Astrocyte (in vitro differentiated cells and primary cell): ENCODE results near the gene EFCAB9. TPM values are rescaled to one million over a fixed set of nuclear protein-coding genes. Genes with fewer than 3 reads are reported as not detected.

Source experiments
- DNase-seq: peaks from one replicate; pipeline ENCODE4 v3.0.0-alpha.2; 2010; ENCODE audit warnings: low read depth
- FAIRE-seq: peaks from 2 replicates; lab custom pipeline; 2011; peaks lifted over from hg19 to GRCh38; lab: Jason Lieb, UNC
- H2AFZ ChIP-seq: 2 replicates; pipeline ENCODE4 v1.6.0; 2012; ENCODE audit warnings: low read depth, low read length, inconsistent platforms
- H3K27ac ChIP-seq: 2 replicates; pipeline ENCODE4 v1.5.1; 2011; ENCODE audit warnings: low read depth, low read length, inconsistent platforms
- H3K27me3 ChIP-seq: 2 replicates; pipeline ENCODE4 v1.6.0; 2011; ENCODE audit warnings: low read length, inconsistent platforms; ENCODE audit not compliant: insufficient read depth
- H3K36me3 ChIP-seq: 2 replicates; pipeline ENCODE4 v1.5.1; 2011; ENCODE audit warnings: low read length, inconsistent platforms; ENCODE audit not compliant: insufficient read depth
- H3K4me1 ChIP-seq: 2 replicates; pipeline ENCODE4 v1.5.1; 2011; ENCODE audit warnings: low read length, inconsistent platforms; ENCODE audit not compliant: insufficient read depth
- H3K4me2 ChIP-seq: 2 replicates; pipeline ENCODE4 v1.6.0; 2012; ENCODE audit warnings: low read length, inconsistent platforms
- H3K4me3 ChIP-seq: 2 replicates; pipeline ENCODE4 v1.5.1; 2011; ENCODE audit warnings: low read depth, mild to moderate bottlenecking, low read length, inconsistent platforms; ENCODE audit not compliant: insufficient read depth
- H3K79me2 ChIP-seq: 2 replicates; pipeline ENCODE4 v1.6.0; 2012; ENCODE audit warnings: mild to moderate bottlenecking, low read length, inconsistent platforms; ENCODE audit not compliant: insufficient read depth
- H3K9ac ChIP-seq: 2 replicates; pipeline ENCODE4 v1.6.0; 2012; ENCODE audit warnings: mild to moderate bottlenecking, low read length, inconsistent platforms
- H3K9me3 ChIP-seq: 2 replicates; pipeline ENCODE4 v1.5.1; 2012; ENCODE audit warnings: low read depth, mild to moderate bottlenecking, low read length, inconsistent platforms; ENCODE audit not compliant: insufficient read depth
- H4K20me1 ChIP-seq: 2 replicates; pipeline ENCODE4 v1.6.0; 2012; ENCODE audit warnings: low read length, inconsistent platforms; ENCODE audit not compliant: insufficient read depth
- H3K27ac Mint-ChIP-seq: one replicate; pipeline ENCODE4 v1.8.0; 2021; ENCODE audit warnings: mild to moderate bottlenecking, mixed read lengths; ENCODE audit not compliant: unreplicated experiment
- H3K27me3 Mint-ChIP-seq: one replicate; pipeline ENCODE4 v1.8.0; 2021; ENCODE audit warnings: low read depth, mixed read lengths; ENCODE audit not compliant: unreplicated experiment
- H3K36me3 Mint-ChIP-seq: one replicate; pipeline ENCODE4 v1.8.0; 2021; ENCODE audit warnings: low read depth, mixed read lengths; ENCODE audit not compliant: unreplicated experiment
- H3K4me1 Mint-ChIP-seq: one replicate; pipeline ENCODE4 v1.8.0; 2021; ENCODE audit warnings: low read depth, mixed read lengths; ENCODE audit not compliant: unreplicated experiment
- H3K4me3 Mint-ChIP-seq: one replicate; pipeline ENCODE4 v1.8.0; 2021; ENCODE audit warnings: mild to moderate bottlenecking, moderate library complexity, mixed read lengths; ENCODE audit not compliant: unreplicated experiment
- H3K9me3 Mint-ChIP-seq: one replicate; pipeline ENCODE4 v1.8.0; 2021; ENCODE audit warnings: mild to moderate bottlenecking, mixed read lengths; ENCODE audit not compliant: unreplicated experiment
- EZH2 ChIP-seq: IDR thresholded peaks from 2 replicates; pipeline ENCODE4 v1.6.1; 2012; ENCODE audit warnings: mild to moderate bottlenecking, low read length, inconsistent platforms; ENCODE audit not compliant: insufficient read depth
- total RNA-seq: library from RNA; stranded (reverse); gene quantifications from 2 replicates; pipeline ENCODE4 v1.2.1, GENCODE V29; 2021
- TF ChIP-seq, protein P1 (sequence below): IDR thresholded peaks from 2 replicates; pipeline ENCODE4 v1.5.1; 2011; ENCODE audit warnings: low read depth, mild to moderate bottlenecking, inconsistent platforms, low read length, moderate library complexity; ENCODE audit not compliant: insufficient read depth

EFCAB9 gene
- total RNA-seq, 1 donor from 2014 or later: not detected

GRCh38 chr5:172188893-172189692 is 4.9 kb upstream of the EFCAB9 start:
- Histone ChIP-seq H3K4me3 (peak overlapping the region; percentile 88), H3K36me3 (no peaks in the 10 kb centered on the region), H3K79me2 (peaks cover 32% of the 10 kb centered on the region), H3K4me2 (peak overlapping the region; percentile 96), H3K4me1 (peaks cover 16% of the 10 kb centered on the region), H3K27me3 (no peaks in the 10 kb centered on the region), H3K9me3 (no peaks in the 10 kb centered on the region), H3K9ac (peak overlapping the region; percentile 89), H4K20me1 (peaks cover 28% of the 10 kb centered on the region), H3K27ac (peak overlapping the region; percentile 64), H2AFZ (peak overlapping the region; percentile 80)
- peaks cover 10% of the 10 kb centered on the region for H3K36me3 Mint-ChIP-seq
- peaks cover 18% of the 10 kb centered on the region for H3K4me1 Mint-ChIP-seq
- no peaks in the 10 kb centered on the region for H3K9me3 Mint-ChIP-seq
- no peaks in the 10 kb centered on the region for H3K27me3 Mint-ChIP-seq
- H3K4me3 Mint-ChIP-seq: peak overlapping the region; percentile 85
- H3K27ac Mint-ChIP-seq: peak overlapping the region; percentile 92
- DNase-seq (peak; percentile 73), FAIRE-seq (no peak)
- TF ChIP-seq, protein P1, sequence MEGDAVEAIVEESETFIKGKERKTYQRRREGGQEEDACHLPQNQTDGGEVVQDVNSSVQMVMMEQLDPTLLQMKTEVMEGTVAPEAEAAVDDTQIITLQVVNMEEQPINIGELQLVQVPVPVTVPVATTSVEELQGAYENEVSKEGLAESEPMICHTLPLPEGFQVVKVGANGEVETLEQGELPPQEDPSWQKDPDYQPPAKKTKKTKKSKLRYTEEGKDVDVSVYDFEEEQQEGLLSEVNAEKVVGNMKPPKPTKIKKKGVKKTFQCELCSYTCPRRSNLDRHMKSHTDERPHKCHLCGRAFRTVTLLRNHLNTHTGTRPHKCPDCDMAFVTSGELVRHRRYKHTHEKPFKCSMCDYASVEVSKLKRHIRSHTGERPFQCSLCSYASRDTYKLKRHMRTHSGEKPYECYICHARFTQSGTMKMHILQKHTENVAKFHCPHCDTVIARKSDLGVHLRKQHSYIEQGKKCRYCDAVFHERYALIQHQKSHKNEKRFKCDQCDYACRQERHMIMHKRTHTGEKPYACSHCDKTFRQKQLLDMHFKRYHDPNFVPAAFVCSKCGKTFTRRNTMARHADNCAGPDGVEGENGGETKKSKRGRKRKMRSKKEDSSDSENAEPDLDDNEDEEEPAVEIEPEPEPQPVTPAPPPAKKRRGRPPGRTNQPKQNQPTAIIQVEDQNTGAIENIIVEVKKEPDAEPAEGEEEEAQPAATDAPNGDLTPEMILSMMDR: no peak
- no peak for TF ChIP-seq EZH2

GRCh38 chr5:172189693-172190296 is 4.2 kb upstream of the EFCAB9 start:
- Histone ChIP-seq H4K20me1 (peaks cover 22% of the 10 kb centered on the region), H2AFZ (peak overlapping the region; percentile 73), H3K9ac (peak overlapping the region; percentile 77), H3K27ac (peak overlapping the region; percentile 64), H3K4me2 (peak overlapping the region; percentile 96), H3K9me3 (no peaks in the 10 kb centered on the region), H3K4me1 (peaks cover 16% of the 10 kb centered on the region), H3K79me2 (peaks cover 25% of the 10 kb centered on the region), H3K4me3 (peak overlapping the region; percentile 47), H3K27me3 (no peaks in the 10 kb centered on the region), H3K36me3 (no peaks in the 10 kb centered on the region)
- TF ChIP-seq EZH2: no peak
- TF ChIP-seq, protein P1: no peak
- FAIRE-seq (no peak), DNase-seq (no peak)
- H3K4me3 Mint-ChIP-seq: peak overlapping the region; percentile 85
- H3K27ac Mint-ChIP-seq: peak overlapping the region; percentile 92
- no peaks in the 10 kb centered on the region for H3K27me3 Mint-ChIP-seq
- peaks cover 17% of the 10 kb centered on the region for H3K4me1 Mint-ChIP-seq
- H3K36me3 Mint-ChIP-seq: peaks cover 10% of the 10 kb centered on the region
- no peaks in the 10 kb centered on the region for H3K9me3 Mint-ChIP-seq
